Measurements from ENCODE around the gene CEACAM19.

DNA sequence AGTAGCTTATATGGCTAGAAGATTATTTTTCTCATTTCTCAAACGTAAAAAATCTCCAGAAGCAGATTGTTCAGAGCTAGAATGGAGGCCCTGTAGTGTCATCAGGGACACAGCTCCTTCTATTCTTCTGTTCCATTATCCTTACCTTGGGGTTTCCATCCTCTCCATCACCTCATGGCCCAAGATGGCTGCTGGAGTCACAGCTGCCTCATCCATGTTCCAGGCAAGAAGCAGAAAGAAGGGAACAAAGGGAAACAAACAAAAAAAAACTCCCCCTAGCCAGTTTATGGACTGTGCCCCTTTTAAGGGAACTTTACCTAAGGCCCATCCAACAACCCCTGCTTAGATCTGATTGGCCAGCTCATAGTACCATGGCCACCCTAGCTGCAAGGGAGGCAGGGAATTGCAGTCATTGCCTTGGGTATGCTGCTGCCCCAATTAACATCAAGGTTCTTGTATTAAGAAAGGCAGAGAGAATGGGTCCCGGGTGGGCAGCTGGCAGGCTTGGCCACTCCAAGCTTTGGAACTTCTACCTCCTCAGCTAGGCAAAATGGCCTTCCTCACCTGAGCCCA, 43.4 kb downstream of the CEACAM19 start:
- TF ChIP-seq POLR2A (IDR thresholded peaks at IDR 0.05) = no peak
- TF ChIP-seq, protein P1, sequence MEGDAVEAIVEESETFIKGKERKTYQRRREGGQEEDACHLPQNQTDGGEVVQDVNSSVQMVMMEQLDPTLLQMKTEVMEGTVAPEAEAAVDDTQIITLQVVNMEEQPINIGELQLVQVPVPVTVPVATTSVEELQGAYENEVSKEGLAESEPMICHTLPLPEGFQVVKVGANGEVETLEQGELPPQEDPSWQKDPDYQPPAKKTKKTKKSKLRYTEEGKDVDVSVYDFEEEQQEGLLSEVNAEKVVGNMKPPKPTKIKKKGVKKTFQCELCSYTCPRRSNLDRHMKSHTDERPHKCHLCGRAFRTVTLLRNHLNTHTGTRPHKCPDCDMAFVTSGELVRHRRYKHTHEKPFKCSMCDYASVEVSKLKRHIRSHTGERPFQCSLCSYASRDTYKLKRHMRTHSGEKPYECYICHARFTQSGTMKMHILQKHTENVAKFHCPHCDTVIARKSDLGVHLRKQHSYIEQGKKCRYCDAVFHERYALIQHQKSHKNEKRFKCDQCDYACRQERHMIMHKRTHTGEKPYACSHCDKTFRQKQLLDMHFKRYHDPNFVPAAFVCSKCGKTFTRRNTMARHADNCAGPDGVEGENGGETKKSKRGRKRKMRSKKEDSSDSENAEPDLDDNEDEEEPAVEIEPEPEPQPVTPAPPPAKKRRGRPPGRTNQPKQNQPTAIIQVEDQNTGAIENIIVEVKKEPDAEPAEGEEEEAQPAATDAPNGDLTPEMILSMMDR (IDR thresholded peaks at IDR 0.05) = no peak
